DND-41 (cell line): ENCODE data around the gene HERC6.

Experiments
- EZH2 ChIP-seq: IDR thresholded peaks from 3 replicates; pipeline ENCODE4 v1.6.1; 2012; ENCODE audit warnings: borderline replicate concordance, low read depth, mild to moderate bottlenecking, moderate library complexity, low read length, inconsistent platforms; ENCODE audit not compliant: severe bottlenecking
- TF ChIP-seq, protein P1 (sequence below): IDR thresholded peaks from 2 replicates; pipeline ENCODE4 v1.5.1; 2012; ENCODE audit warnings: borderline replicate concordance, low read length, moderate library complexity, mild to moderate bottlenecking; ENCODE audit not compliant: poor library complexity, severe bottlenecking; ENCODE audit errors: extremely low read depth

DNA sequence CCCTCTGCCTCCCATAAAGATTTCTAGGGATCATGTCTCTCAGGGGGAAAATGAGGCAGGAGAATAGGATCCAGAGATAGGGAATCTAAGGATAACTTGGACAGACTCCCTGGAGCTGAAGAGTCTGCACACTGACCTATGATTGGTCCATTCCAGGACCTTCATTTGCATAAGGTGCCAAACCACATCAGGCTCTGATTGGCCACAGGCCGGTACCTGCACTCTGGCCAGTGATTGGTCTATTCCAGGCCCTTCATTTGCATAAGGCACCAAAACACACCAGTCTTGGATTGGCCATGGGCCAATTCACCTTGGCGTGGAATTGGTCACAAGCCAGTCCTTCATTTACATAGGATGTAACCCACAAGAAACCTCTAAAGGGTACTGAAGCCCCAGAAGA lies 74.3 kb downstream of the HERC6 start:
- TF ChIP-seq, protein P1, sequence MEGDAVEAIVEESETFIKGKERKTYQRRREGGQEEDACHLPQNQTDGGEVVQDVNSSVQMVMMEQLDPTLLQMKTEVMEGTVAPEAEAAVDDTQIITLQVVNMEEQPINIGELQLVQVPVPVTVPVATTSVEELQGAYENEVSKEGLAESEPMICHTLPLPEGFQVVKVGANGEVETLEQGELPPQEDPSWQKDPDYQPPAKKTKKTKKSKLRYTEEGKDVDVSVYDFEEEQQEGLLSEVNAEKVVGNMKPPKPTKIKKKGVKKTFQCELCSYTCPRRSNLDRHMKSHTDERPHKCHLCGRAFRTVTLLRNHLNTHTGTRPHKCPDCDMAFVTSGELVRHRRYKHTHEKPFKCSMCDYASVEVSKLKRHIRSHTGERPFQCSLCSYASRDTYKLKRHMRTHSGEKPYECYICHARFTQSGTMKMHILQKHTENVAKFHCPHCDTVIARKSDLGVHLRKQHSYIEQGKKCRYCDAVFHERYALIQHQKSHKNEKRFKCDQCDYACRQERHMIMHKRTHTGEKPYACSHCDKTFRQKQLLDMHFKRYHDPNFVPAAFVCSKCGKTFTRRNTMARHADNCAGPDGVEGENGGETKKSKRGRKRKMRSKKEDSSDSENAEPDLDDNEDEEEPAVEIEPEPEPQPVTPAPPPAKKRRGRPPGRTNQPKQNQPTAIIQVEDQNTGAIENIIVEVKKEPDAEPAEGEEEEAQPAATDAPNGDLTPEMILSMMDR = no peak
- TF ChIP-seq EZH2 = no peak
